GM21576 (cell line): ENCODE data around the gene BRINP2.

Experiments
- ATAC-seq: cut with Tn5 transposase; IDR thresholded peaks from one replicate; pipeline ENCODE4 v1.9.1; 2021; ENCODE audit warnings: mild to moderate bottlenecking, moderate library complexity; ENCODE audit not compliant: unreplicated experiment

Gene BRINP2

GRCh38 chr1:177170756-177171535 lies at the start of gene BRINP2:
TSS of gene BRINP2 (plus strand) at chr1:177170958. CDS start at chr1:177229877, 58,919 bp downstream.
- ATAC-seq = peak; percentile 56

- no peak for ATAC-seq
Measured at GRCh38 chr1:177122461-177123251, 48.1 kb upstream of the BRINP2 start.

- no peak for ATAC-seq
Measured at GRCh38 chr1:177124577-177125278, 46.0 kb upstream of the BRINP2 start.

GRCh38 chr1:177126267-177126666 lies 44.5 kb upstream of the BRINP2 start:
- no peak for ATAC-seq

- ATAC-seq = no peak
Measured at GRCh38 chr1:177128665-177129281, 42.0 kb upstream of the BRINP2 start.

GRCh38 chr1:177130451-177130945 lies 40.3 kb upstream of the BRINP2 start:
- no peak for ATAC-seq

GRCh38 chr1:177131723-177132122 lies 39.0 kb upstream of the BRINP2 start:
- ATAC-seq = no peak

GRCh38 chr1:177132141-177132540 lies 38.6 kb upstream of the BRINP2 start:
- ATAC-seq = no peak

- no peak for ATAC-seq
Measured at GRCh38 chr1:177133977-177134538, 36.7 kb upstream of the BRINP2 start.

- no peak for ATAC-seq
Measured at GRCh38 chr1:177135250-177135649, 35.5 kb upstream of the BRINP2 start.

GRCh38 chr1:177137814-177138213 lies 32.9 kb upstream of the BRINP2 start:
- ATAC-seq = no peak

GRCh38 chr1:177138347-177138746 lies 32.4 kb upstream of the BRINP2 start:
- no peak for ATAC-seq

GRCh38 chr1:177142010-177142409 lies 28.7 kb upstream of the BRINP2 start:
- no peak for ATAC-seq

GRCh38 chr1:177142791-177143271 lies 27.9 kb upstream of the BRINP2 start:
- ATAC-seq = no peak

- no peak for ATAC-seq
Measured at GRCh38 chr1:177145106-177146070, 25.4 kb upstream of the BRINP2 start.

GRCh38 chr1:177146499-177146898 lies 24.3 kb upstream of the BRINP2 start:
- ATAC-seq = no peak

- ATAC-seq = no peak
Measured at GRCh38 chr1:177162243-177162642, 8.5 kb upstream of the BRINP2 start.

- no peak for ATAC-seq
Measured at GRCh38 chr1:177163844-177164379, 6.8 kb upstream of the BRINP2 start.
